DOHH2 (cell line): ENCODE measurements around the gene BEST3.

Experiments
- CTCF ChIP-seq: fragments of 200-600 bp; sonication (generic); IDR thresholded peaks from one replicate; pipeline ENCODE4 v1.5.1; 2014; ENCODE audit warnings: antibody characterized with exemption, mild to moderate bottlenecking, low read depth, low read length; ENCODE audit not compliant: poor library complexity, severe bottlenecking
- EZH2phosphoT487 ChIP-seq: fragments of 200-600 bp; sonication (generic); IDR thresholded peaks from 2 replicates; pipeline ENCODE4 v1.6.1; 2017; ENCODE audit warnings: borderline replicate concordance, mild to moderate bottlenecking, antibody characterized with exemption, low read length, moderate library complexity, mixed read lengths

GRCh38 chr12:69671597-69671996, 27.5 kb downstream of the BEST3 start:
- no peak for TF ChIP-seq CTCF
- no peak for TF ChIP-seq EZH2phosphoT487
